ENCODE measurements around the gene TM4SF1.

The TM4SF1 gene, protein sequence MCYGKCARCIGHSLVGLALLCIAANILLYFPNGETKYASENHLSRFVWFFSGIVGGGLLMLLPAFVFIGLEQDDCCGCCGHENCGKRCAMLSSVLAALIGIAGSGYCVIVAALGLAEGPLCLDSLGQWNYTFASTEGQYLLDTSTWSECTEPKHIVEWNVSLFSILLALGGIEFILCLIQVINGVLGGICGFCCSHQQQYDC

DNA sequence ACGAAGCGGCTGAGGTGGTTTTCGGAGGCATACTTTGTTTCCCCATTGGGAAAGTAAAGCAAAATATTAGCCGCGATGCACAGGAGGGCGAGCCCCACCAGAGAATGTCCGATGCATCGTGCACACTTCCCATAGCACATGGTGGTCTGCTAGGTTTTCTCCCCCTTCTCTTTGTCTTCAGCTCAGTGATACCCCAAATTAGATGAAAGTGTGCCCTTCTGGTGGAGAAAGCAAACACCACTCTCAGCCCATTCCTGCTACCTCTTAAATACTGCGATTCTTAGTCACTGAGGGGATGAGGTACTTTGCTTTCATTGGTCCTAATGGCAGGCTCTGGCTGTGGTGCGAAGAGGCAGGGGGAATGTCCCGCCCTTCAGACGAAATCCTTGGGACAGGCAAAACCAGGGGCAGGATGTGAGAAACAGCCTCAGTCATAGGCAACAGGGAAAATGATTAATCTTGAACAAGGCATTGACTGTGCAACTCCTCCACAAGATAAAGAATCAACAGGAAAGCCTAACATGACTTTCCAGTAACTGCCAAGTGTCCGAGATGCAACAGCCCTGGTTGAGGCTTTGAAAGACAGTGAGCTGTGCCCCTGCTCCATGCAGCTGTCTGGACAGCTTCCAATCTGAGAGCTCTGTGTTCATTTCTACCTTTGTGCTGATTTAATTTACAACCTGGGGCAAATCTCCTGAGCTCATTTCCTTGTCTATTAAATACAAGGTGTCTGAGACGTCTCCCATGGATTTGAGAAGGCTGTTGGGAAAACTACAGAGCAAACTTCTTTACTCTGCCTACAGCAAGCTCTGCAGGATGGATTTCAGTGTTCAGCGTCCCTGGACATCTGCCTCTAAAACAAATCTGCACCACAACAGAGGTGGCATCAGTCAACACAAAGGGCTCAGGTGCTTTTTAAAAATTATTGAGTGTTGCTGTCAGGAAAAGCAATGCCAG is at the start of gene TM4SF1:
TM4SF1 (minus strand) TSS at position 242 of the 957 bp plus-strand sequence; CDS start at position 140, 102 bp downstream.
- no peak for ATAC-seq

DNA sequence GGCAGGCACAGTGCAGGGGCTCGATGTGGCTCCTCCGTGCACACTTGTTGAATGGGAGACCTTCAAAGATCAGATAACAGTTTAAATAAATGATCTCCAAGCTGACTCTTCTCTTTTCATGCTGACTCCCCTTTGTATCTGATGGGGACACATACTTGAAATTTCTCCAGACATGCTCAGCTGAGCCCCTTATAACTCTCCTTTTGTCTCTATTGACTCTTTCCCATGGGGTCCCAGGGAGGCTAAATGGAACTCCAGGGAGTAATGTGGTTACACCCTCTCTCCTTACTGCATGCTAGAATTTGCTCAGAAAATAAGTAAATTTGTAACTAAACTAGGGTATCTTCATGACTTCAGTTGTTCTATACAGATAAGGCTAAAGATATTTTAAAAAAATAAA is 48.9 kb upstream of the TM4SF1 start:
- no peak for ATAC-seq

DNA sequence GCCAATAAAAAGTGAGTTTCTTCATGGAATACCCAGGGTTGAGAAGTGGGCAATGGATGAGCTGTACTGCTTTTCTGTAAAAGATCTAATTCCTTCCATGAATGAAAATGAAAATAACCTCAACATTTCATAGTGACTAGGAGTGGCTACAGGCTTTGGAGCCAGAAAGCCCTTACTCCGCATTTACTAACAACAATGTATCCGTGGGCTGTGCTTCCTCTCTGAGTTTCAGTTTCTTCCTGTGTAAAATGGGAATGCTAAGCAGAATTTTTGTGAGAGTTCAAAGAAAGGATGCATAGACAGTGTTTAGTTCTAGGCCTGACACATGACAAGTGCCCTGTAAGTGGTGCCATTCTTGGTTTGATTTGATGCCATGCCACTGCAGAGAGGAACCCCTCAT is 47.5 kb upstream of the TM4SF1 start:
- no peak for ATAC-seq

DNA sequence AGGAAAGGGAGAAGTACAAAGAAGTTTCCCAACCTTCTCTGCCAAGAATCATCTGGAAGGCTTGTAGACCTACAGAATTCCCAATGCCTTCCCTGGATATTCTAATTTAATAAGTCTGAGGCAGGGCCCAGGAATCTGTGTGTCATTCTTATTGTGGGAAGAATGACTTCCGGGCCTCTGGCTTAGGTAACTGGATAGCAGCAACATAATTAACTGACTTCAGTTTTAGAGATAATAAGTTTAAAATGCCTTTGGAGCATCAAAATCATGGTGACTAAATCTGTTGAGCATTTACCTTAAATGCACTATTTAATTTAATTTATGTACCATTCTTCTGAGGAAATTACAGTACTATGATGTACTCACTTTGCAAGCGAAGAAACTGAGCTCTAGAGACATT is 44.3 kb upstream of the TM4SF1 start:
- ATAC-seq: no peak

DNA sequence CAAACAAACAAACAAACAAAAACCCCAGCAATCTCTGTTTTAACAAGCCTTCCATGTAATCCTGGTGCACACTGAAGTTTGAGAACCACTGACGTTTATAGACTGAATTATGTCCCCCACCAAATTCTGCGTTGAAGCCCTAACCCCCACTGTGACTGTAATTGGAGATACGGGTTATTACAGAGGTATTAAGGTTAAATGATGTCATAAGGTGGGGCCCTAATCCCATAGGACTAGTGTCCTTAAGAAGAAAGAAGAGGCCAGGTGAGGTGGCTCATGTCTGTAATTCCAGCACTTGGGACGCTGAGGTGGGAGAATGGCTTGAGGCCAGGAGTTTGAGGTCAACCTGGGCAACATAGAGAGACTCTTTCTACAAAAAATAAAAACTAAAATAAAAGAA is 42.4 kb upstream of the TM4SF1 start:
- ATAC-seq: no peak

DNA sequence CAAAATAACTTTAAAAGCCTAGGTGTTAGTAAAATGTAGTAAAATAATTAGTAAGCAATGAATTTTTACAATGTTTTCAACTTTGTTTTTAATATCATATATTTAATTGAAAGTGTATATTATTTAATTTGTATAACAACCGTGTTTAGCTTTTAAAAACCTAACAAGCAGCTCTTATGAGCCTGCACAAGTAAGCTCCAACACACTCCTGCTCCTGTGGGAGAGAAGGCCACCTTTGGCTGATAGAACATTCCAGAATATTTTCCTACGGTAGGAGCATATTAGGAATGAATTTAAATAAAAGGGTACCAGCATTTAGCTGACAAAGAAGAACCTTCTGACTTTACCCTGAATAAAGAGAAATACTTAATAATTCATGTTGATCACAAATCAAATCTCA is 40.3 kb upstream of the TM4SF1 start:
- ATAC-seq: no peak

DNA sequence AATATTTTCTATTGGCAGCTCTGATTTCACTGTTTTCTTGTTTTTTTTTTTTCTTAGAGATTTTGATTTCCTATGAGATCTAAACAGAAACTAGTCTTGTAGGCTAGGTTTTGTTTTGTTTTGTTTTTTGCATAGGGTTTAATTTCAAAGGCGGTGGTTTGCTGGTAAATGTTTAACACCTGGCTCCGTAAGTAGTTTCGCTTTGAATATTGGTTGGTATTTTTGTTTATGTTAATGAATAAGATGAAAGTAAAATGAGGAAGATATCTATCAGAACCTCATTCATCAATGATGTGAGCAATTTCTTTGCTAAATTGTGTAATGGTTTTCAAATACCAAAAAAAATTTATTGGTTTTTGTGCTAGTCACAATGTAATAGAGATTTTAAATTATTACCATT is 39.7 kb upstream of the TM4SF1 start:
- peak in 1 of 2 donors; percentile 10 for ATAC-seq

DNA sequence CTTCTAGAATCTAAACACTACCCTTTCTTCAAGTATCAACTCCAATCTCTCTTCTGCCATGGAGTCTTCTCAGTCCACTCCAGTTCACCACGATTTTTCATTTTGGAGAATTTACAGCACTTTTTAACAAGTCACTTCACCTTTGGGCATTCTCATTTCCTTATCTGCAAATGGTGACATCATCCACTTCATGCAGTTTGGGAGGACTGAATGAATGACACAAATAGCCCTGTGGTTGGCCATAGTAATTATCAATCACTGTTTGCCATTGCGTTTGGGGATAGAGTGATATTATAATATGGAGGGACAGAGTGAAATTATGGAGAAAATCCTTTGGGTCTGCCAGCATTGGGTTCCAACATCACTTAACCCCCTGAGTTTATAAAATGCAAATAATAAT is 38.0 kb upstream of the TM4SF1 start:
- no peak for ATAC-seq

DNA sequence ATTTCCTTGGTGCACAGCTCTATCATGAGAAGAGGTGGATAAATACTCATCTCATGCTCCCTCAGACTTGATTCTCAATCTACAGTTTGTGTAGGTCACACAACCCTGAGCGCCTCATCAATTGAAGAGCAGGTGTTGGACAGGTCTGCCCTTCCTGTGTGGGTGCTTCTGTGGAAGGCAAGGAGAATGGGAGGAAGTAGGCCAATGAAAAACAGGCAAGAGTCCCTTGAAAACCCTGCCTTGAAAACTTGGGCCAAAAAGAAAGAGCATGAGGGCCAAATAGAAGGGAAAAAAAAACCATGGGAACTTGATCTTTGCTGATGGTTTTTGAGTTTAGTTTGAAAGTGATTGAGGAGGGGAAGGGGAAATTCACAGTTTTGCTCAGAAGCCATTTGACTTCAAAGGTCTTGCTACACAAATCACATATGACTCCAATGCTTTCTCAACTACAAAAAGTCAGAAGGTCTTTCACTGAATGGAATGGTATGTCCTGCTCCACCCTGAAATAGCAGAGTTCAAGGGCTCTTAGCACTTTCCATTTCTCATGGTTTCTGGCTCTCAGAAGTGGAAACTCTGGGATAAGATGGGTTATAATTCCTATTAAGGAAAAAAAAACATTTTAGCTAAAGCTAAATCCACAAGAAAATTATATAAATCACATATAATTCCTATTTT is 37.2 kb upstream of the TM4SF1 start:
- ATAC-seq: no peak

DNA sequence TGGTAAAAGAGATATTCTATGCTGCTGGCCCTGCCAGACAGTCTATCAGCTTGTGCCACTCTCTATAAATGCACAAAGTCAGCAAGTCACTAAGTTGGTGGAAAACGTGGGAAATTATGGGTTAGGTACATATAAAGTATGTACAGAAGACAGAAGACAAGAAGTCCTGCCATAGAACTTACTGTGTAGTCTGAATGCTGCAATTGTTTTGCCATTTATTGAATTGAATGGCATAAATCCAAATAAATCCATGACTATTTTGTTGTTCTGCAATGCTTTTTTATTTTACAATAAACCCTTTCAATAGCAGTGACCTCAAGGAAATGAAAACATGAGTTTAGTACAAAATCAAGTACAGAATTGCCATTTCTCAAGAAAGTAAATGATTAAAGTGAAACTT is 34.1 kb upstream of the TM4SF1 start:
- no peak for ATAC-seq

DNA sequence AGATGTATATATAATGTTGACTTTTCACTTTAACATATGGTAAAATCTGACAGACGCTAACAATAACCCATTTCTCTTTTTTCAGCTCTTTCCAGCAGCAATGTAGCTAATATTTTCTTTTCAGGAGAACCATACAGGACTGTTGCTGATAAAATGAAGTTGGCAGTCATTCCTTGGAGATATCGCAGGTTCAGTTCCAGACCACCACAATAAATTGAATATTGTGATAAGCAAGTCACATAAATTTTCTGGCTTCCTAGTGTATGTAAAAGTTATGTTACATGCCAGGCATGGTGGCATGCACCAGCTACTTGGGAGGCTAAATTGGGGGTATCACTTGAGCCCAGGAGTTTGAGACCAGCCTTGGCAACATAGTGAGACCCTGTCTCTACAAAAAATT is 31.9 kb upstream of the TM4SF1 start:
- ATAC-seq: no peak

DNA sequence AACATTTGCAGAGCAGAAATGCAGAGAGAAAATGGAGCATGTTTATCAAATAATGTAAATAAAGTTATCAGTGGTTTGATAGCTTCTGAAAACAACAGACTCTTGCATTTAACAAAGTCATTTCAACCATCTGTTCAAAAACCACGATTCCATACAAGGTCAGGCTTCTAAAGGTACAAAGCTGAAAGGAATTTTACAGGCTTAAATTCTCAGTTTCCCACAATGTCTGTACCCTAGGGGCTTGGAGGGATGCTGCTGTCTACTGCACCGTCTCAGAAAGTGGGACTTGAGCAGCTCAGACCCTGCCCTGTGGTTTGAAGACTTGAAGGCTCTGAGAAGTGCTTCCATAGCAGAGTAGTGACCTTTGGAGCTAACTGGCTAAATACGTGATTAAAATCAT is 30.4 kb upstream of the TM4SF1 start:
- no peak for ATAC-seq

DNA sequence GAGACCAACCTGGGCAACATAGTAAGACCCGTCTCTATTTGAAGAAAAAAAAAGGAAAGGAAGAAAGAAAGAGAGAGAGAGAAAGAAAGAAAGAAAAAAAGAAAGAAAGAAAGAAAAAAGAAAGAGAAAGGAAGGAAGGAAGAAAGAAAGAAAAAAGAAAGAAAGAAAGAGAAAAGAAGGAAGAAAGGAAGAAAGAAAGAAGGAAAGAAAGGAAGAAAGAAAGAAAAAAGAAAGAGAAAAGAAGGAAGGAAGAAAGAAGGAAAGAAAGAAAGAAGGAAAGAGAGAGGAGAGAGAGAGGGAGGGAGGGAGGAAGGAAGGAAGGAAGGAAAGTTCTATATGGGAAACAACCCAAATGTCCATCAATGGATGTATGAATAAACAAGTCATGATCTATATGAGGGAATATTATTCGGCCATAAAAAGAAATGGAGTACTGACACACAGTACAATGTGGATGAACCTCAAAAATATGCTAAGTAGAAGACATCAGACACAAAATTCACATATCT is 28.8 kb upstream of the TM4SF1 start:
- ATAC-seq: no peak

DNA sequence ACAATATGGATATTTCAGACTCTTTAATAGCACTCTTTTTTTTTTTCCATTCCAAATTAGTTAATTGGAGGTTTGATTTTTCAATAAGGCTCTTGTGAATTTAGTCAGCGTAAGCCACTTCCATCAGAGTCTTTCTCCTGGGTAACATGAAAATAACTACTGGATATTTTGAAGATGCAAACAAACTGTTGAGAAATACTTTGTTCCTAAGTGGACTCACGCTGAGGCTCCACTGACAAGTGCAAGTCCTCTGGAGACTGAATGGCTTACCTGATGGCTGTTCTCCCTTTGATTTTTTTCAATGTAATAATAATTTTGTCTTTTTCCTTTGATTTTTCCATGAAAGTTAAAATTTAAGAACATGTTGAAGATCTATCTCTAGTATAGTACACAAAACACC is 26.0 kb upstream of the TM4SF1 start:
- ATAC-seq: no peak

DNA sequence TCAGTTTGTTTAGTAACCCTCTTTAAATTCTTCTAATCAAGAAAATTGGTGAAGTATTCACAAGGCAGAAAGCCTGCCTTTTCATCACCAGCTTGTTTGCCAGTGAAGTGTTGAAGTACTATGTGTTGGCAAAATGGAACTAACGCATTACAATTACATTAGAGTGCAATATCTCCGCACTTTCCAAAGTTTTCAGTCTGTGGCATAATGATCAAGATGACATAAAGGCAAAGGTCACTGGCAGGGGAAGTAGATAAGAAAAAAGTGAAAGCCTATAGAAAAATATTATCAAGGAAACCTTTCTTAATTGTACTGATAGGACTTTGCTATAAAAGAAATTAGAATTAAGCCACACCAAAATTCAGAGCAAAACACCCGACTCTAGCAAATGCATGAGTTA is 25.0 kb upstream of the TM4SF1 start:
- ATAC-seq: no peak

DNA sequence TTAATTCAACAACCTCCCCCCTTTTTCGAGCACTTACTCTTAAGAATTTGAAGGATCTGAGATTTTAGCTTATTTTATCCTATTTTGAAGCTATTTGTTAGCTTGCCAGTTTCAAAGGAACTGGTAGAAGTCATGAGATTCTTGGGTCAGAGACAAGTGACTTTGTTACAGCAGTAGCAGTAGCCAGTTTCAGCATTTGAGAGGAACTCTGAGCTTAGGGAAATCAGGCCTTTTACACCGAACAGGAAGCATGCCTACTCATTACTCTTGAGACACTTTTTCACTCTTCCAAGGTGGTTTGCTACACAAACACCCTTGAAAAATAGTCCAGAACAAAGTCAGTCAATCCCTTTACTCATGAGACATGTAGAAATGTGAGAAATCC is 24.5 kb upstream of the TM4SF1 start:
- ATAC-seq: no peak

DNA sequence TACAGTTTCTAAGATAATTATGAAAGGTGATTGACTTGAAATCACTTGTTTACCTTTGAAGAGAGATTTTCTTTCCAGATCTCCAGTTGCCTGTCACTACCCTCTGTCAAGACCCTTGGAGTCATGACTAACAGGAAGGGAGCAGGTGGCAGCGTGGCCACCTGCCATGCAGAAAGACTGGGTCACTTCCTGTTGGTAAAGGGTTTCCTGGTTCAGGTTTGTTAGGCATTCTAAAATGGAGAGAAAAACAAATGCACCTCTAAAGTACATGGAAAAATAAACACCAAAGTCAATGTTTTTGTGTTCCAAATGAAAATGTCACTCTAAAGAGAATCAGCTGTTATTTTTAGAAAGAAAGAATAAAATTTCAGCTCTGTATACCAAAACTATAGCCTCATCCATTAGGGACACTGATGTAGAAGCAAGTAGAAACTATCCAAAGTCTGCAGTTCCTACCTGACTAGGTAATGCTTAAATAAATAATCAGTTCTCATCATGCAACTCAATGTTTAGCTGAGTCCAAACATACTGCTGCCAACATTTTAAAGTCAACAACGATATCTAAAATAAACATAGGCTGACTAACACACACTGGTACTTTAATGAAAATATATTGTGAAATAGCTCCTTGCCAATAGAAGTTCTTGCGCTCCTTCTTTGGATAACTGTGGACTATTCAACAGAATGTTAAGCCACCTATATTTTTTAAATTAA is 23.9 kb upstream of the TM4SF1 start:
- ATAC-seq: no peak

DNA sequence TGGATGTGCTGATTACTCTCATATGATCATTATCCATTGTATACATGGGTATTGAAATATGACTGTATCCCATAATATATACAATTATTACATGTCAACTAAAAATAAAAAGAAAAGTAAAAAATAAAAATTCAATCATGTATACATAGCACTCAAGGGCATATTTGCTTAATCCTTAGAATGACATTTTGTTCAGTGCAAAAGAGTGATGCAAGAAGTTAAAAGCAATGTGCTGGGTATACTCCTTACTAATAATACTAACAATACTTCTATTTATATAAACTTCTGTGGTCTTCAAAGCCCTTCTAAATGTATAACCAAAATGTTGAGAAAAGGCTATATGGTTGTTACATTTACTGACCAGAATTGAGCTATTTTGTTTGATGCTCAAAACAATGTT is 23.2 kb upstream of the TM4SF1 start:
- ATAC-seq: no peak

DNA sequence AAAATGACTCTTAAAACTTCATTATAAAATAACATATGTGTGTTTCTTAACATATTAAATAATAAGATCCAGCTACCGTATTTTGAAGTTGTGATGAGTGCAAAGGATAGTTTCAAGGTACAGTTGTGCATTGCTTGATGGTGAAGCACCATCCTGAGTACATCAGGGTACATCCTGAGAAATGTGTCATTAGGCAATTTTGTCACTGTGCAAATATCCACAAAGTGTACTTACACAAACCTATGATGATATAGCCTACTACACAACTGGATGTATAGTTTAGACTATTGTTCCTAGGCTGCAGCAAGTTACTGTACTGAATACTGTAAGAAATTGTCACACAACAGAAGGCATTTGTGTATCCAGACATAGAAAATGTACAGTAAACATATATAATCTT is 20.8 kb upstream of the TM4SF1 start:
- no peak for ATAC-seq

DNA sequence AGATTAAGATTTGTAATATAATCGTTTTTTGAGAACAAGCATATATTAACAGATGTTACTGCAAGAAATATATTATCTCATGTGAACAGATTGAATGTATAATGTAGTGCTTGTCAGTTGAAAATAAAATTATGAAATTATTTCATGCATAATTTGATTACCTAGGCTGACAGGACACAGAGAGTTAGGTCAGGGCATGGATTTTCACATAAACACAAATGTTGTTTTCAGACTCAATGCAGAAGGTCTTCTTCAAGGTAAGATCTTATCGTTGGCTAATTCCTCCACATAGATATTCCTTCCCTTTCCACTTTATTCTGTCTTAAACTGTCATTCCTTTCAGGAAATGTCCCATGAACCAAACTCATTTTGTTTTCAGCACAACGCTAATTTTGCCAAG is 20.1 kb upstream of the TM4SF1 start:
- ATAC-seq: no peak

DNA sequence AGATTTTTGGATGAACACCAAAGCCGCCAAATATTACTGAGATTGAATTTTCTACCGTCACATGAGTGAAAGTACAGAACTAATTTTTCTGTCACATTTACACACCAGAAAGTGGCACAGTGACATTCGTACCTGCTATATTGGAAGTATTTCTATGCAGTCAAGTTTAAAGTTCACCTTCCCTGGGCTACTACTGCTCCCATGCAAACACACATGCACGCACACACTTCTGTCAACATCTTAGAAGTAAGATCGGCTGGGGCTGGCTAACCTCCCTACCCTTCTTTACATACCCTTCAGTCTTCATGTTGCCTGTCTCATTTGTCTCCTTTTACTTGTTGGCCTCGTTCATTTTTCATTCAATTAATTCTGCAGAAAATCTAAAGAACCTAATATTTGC is 19.0 kb upstream of the TM4SF1 start:
- no peak for ATAC-seq

DNA sequence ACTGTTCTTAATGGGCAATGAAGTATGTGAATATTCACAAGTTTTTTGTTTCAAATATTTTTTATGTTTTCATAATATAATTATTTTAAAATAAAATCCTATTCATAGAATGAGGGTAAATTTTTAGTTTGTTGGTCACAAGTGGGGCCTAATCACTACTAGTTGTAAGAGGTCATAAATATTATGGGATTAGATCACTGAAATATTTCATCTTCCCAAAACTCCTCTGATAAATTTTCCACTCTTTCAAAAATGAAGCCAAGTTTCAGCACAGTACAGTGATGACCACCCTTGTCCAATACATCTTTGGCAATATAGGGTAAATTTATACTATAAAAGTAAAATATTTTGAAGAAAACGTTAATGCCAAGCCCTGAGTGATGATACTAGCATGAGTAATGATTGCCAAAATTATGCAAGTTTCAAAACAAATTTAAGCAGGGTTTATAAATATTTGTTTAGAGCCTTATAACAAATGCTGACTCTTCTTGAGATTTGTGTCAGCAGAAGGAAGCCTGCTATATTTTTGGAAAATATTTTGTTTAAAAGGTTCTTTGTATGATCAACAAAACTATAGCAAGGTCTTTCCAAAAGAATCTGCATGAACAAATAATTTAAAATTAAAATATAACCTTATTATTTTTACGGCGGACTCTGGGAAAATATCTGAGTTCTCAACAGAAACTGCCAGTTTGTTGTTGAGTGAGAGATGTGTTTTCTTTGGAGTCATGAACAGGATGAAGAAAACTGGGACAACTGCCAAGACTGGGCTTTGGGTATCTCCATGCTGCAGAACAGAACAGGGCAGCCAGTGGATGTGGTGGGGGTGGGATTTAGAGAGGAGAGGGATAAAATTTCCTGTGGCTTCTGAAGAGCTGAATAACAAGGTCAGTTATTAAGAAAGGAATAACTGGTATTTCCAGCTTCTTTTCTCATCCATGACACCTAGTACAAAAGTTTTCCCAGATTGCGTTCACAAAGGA is 17.9 kb upstream of the TM4SF1 start:
- no peak for ATAC-seq
